IMR-90 (cell line): ENCODE results near the gene OXCT2. TPM values are rescaled to one million over a fixed set of nuclear protein-coding genes. Genes with fewer than 3 reads are reported as not detected.

Source experiments
- ATAC-seq: fragments of 200-7000 bp; cut with Tn5 transposase; 2 replicates; pipeline ENCODE4 v1.9.1; 2020; ENCODE audit warnings: low read depth, mild to moderate bottlenecking, moderate library complexity
- BruUV-seq: library from RNA; stranded (reverse); fragments of 400-500 nt; replicated peaks from 2 replicates; lab custom pipeline; 2021; lab: Mats Ljungman, UMichigan
- CTCF ChIA-PET: fragments of 300-600 bp; formaldehyde crosslinking; extraction: SDS; loops from one replicate; lab custom pipeline; 2021; ENCODE audit warnings: antibody characterized with exemption; lab: Yijun Ruan, JAX
- POLR2A ChIA-PET: fragments of 300-600 bp; sonication (Branson Sonifier 250); formaldehyde crosslinking; loops from one replicate; lab custom pipeline; 2022; ENCODE audit warnings: antibody characterized with exemption; ENCODE audit not compliant: unreplicated experiment; lab: Charles Lee
- DNase-seq: peaks from one replicate; pipeline ENCODE4 v3.0.0; 2013
- H2AFZ ChIP-seq: replicated peaks from 2 replicates; pipeline ENCODE3; 2013; ENCODE audit warnings: low read length, mild to moderate bottlenecking; ENCODE audit not compliant: poor library complexity
- H2AK5ac ChIP-seq: 2 replicates; pipeline ENCODE4 v1.6.1; 2013; ENCODE audit warnings: low read depth, low read length, inconsistent platforms
- H2AK9ac ChIP-seq: replicated peaks from 2 replicates; pipeline ENCODE3; 2013; ENCODE audit warnings: mild to moderate bottlenecking, low read depth, low read length, moderate library complexity; ENCODE audit not compliant: poor library complexity
- H2BK120ac ChIP-seq: 2 replicates; pipeline ENCODE4 v1.6.1; 2013; ENCODE audit warnings: low read depth, low read length, inconsistent platforms
- H2BK15ac ChIP-seq: 3 replicates; pipeline ENCODE4 v1.6.1; 2013; ENCODE audit warnings: low read depth, low read length, inconsistent platforms
- H2BK20ac ChIP-seq: 2 replicates; pipeline ENCODE4 v1.6.1; 2013; ENCODE audit warnings: low read depth, mild to moderate bottlenecking, inconsistent platforms, low read length, moderate library complexity
- H2BK5ac ChIP-seq: 2 replicates; pipeline ENCODE4 v1.6.1; 2013; ENCODE audit warnings: mild to moderate bottlenecking, low read depth, low read length, inconsistent platforms; ENCODE audit not compliant: poor library complexity, severe bottlenecking
- H3K14ac ChIP-seq: replicated peaks from 2 replicates; pipeline ENCODE4 v1.6.1; 2013; ENCODE audit warnings: low read depth, low read length, inconsistent platforms
- H3K18ac ChIP-seq: 2 replicates; pipeline ENCODE4 v1.6.1; 2013; ENCODE audit warnings: low read depth, low read length, control low read depth
- H3K23ac ChIP-seq: 2 replicates; pipeline ENCODE4 v1.6.1; 2013; ENCODE audit warnings: low read depth, low read length, inconsistent platforms
- H3K27ac ChIP-seq: 2 replicates; pipeline ENCODE4 v1.5.1; 2013; ENCODE audit warnings: mild to moderate bottlenecking, control low read depth, low read length; ENCODE audit not compliant: insufficient read depth
- H3K27me3 ChIP-seq: 2 replicates; pipeline ENCODE4 v1.6.1; 2013; ENCODE audit warnings: low read length; ENCODE audit not compliant: control insufficient read depth, insufficient read depth
- H3K36me3 ChIP-seq: 2 replicates; pipeline ENCODE4 v1.6.1; 2013; ENCODE audit warnings: low read length, mixed read lengths; ENCODE audit not compliant: control insufficient read depth, insufficient read depth
- H3K4ac ChIP-seq: 2 replicates; pipeline ENCODE4 v1.6.1; 2013; ENCODE audit warnings: low read depth, low read length, inconsistent platforms
- H3K4me1 ChIP-seq: 2 replicates; pipeline ENCODE4 v1.6.1; 2013; ENCODE audit warnings: low read length, mixed read lengths; ENCODE audit not compliant: control insufficient read depth, insufficient read depth
- H3K4me2 ChIP-seq: 2 replicates; pipeline ENCODE4 v1.6.1; 2013; ENCODE audit warnings: low read depth, mild to moderate bottlenecking, control low read depth, low read length, moderate library complexity
- H3K4me3 ChIP-seq: 2 replicates; pipeline ENCODE4 v1.5.1; 2013; ENCODE audit warnings: low read depth, mild to moderate bottlenecking, control low read depth, low read length, moderate library complexity; ENCODE audit not compliant: insufficient read depth
- H3K56ac ChIP-seq: 2 replicates; pipeline ENCODE4 v1.6.1; 2013; ENCODE audit warnings: low read length, inconsistent platforms; ENCODE audit not compliant: insufficient read depth; ENCODE audit errors: extremely low read depth
- H3K79me1 ChIP-seq, 2 experiments: 2 replicates each; pipeline ENCODE4 v1.6.1; 2013; ENCODE audit warnings: low read length in 2 of 2, inconsistent platforms in 1 of 2, low read depth in 1 of 2
- H3K9ac ChIP-seq: 2 replicates; pipeline ENCODE4 v1.6.1; 2013; ENCODE audit warnings: low read depth, low read length, control low read depth
- H3K9me1 ChIP-seq: 2 replicates; pipeline ENCODE4 v1.6.1; 2013; ENCODE audit warnings: low read length, inconsistent platforms; ENCODE audit not compliant: insufficient read depth
- H3K9me3 ChIP-seq: 2 replicates; pipeline ENCODE4 v1.6.1; 2013; ENCODE audit warnings: low read length; ENCODE audit not compliant: control insufficient read depth, insufficient read depth
- H4K20me1 ChIP-seq: 2 replicates; pipeline ENCODE4 v1.6.1; 2013; ENCODE audit warnings: low read length, inconsistent platforms; ENCODE audit not compliant: insufficient read depth
- H4K5ac ChIP-seq: 2 replicates; pipeline ENCODE4 v1.6.1; 2013; ENCODE audit warnings: mild to moderate bottlenecking, low read depth, low read length, control low read depth
- H4K8ac ChIP-seq, 2 experiments: 2 replicates each; pipeline ENCODE4 v1.6.1; 2013; ENCODE audit warnings: low read depth in 2 of 2, low read length in 2 of 2, control low read depth in 1 of 2, inconsistent platforms in 1 of 2
- H4K91ac ChIP-seq: 2 replicates; pipeline ENCODE4 v1.6.1; 2013; ENCODE audit warnings: low read depth, low read length, inconsistent platforms; ENCODE audit not compliant: insufficient read depth
- BHLHE40 ChIP-seq: fragments of 150-350 bp; IDR thresholded peaks from 2 replicates; pipeline ENCODE4 v1.6.1; 2016; ENCODE audit warnings: mild to moderate bottlenecking, low read depth, low read length
- FOS ChIP-seq: fragments of 150-350 bp; IDR thresholded peaks from 2 replicates; pipeline ENCODE4 v1.6.1; 2016; ENCODE audit warnings: low read depth, low read length
- MAFK ChIP-seq: IDR thresholded peaks from 2 replicates; pipeline ENCODE4 v1.6.1; 2012; ENCODE audit warnings: low read depth, low read length, improper control_type of control experiment
- MAZ ChIP-seq: IDR thresholded peaks from 2 replicates; pipeline ENCODE4 v1.6.1; 2012; ENCODE audit warnings: low read depth, mild to moderate bottlenecking, low read length, improper control_type of control experiment, moderate library complexity, borderline replicate concordance
- NFE2L2 ChIP-seq: fragments of 150-350 bp; IDR thresholded peaks from 2 replicates; pipeline ENCODE4 v1.6.1; 2016; ENCODE audit warnings: low read depth, mild to moderate bottlenecking, low read length
- POLR2A ChIP-seq: IDR thresholded peaks from 2 replicates; pipeline ENCODE4 v1.6.1; 2012; ENCODE audit warnings: mild to moderate bottlenecking, low read depth, low read length
- WGBS, 2 experiments: methylation state at CpG; one replicate each; pipeline versions ENCODE4 v1.1.5 to v1.1.7; 2013; ENCODE audit warnings: missing lambda C conversion rate in 2 of 2; ENCODE audit not compliant: insufficient read length in 1 of 2; ENCODE audit errors: extremely low coverage in 2 of 2; 5-methylcytosine and 5-hydroxymethylcytosine counted together
- dilution Hi-C: fragments of 300-500 bp; cut with HindIII; formaldehyde crosslinking; loops from one replicate; pipeline ENCODE4 v1.14.3; 2018; ENCODE audit warnings: low sequenced_read_pairs; ENCODE audit not compliant: unreplicated experiment
- in situ Hi-C: fragments of 300-500 bp; cut with MboI; formaldehyde crosslinking; loops from 3 replicates; pipeline ENCODE4 v1.14.3; 2019; ENCODE audit warnings: low sequenced_read_pairs, inconsistent platforms, mixed read lengths
- intact Hi-C: fragments of 100-400 bp; cut with micrococcal nuclease; formaldehyde crosslinking; loops from 2 replicates; pipeline ENCODE4 v1.10.0; 2022
- polyA plus RNA-seq, 3 experiments: library from polyadenylated mRNA; depleted of rRNA; stranded (reverse); fragments of >200 nt; gene quantifications; 2 replicates each; pipeline ENCODE4 v1.2.3, GENCODE V29; 2012; ENCODE audit warnings: low replicate concordance in 1 of 3
- total RNA-seq: library from RNA; depleted of rRNA; stranded (reverse); fragments of >200 nt; gene quantifications from 2 replicates; pipeline ENCODE4 v1.2.3, GENCODE V29; 2012
- TF ChIP-seq, protein P1 (sequence below): conservative IDR thresholded peaks from 2 replicates; pipeline ENCODE4 v1.5.1; 2012; ENCODE audit warnings: mild to moderate bottlenecking, low read depth, low read length, improper control_type of control experiment
- TF ChIP-seq, protein P2 (sequence below): fragments of 150-350 bp; IDR thresholded peaks from 2 replicates; pipeline ENCODE4 v1.6.1; 2017; ENCODE audit warnings: mild to moderate bottlenecking, antibody characterized with exemption, low read length, low read depth

The OXCT2 gene
- total and polyA plus RNA-seq, 2 of the 4 experiments (the other 2 are of a cell fraction) = 0.18 to 0.22 TPM

DNA sequence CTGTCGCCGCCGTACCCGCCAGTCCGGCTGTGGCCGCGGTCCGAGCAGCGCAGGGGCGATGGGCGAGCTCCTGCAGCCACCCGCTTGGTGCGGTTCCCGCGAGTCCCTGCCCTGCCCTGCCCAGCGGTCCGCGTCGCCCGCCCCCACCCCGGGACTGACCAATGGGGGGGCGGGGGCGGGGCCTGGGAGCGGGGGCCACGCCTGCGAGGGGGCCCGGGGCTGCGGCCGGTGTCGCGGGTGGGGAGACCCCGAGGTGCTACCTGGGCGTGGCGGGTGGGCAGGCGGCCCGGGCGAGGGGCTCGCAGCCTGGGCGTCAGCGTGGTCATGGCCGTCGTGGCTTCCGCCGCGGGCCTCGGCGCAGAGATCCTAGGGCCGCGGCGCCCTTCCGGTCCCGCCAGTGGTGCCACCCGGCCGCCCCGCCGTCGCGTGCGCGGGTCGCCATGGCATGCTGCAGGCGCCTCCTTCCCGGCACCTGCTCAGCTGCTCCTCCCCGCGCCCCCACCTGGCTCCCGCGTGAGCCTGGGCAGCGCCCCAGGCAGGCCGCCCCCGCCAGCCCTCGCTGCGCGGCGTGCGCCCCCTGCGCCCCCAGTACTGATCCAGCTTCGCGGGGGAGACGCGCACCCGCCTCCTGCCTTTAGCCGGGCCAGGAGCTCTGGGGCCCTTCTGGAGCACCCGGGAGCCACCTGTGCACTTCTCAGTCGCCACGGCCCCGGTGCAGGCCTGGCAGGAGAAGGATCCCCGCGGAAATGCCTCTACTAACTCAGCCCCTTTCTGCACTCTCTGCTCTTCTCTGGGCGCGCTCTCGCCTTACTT is 17.8 kb upstream of the OXCT2 start, which contains the start of gene BMP8B:
TSS of gene BMP8B (minus strand) at position 108 of the 813 bp plus-strand sequence. CDS start 380 bp downstream, outside the sequence.
- ChIA-PET CTCF (interaction anchor here (1.5 kb wide), 1 partner anchor 11 kb away, joined by 3 read pairs; no protein-coding TSS in a partner anchor), POLR2A (no interaction called here)
- Histone ChIP-seq H3K4ac (no peak within 1 kb of the TSS), H3K18ac (no peak within 1 kb of the TSS), H2BK120ac (no peak within 1 kb of the TSS), H3K9me3 (no peaks in the 10 kb centered on the region), H4K8ac (no peak within 1 kb of the TSS), H3K4me2 (peak within 1 kb of the TSS; percentile 70), H3K14ac (no peak within 1 kb of the TSS), H3K9ac (no peak within 1 kb of the TSS), H4K20me1 (no peaks in the 10 kb centered on the region), H3K79me1 (no peaks in the 10 kb centered on the region), H2AK5ac (no peak within 1 kb of the TSS), H3K27me3 (peaks cover 57% of the 10 kb centered on the region), H2AFZ (peak within 1 kb of the TSS; percentile 66), H3K56ac (no peak within 1 kb of the TSS), H3K36me3 (no peaks in the 10 kb centered on the region), H3K27ac (no peak within 1 kb of the TSS), H4K91ac (no peak within 1 kb of the TSS), H3K9me1 (no peaks in the 10 kb centered on the region), H2BK5ac (no peak within 1 kb of the TSS), H4K5ac (no peak within 1 kb of the TSS), H2BK15ac (no peak within 1 kb of the TSS), H3K4me3 (peak within 1 kb of the TSS; percentile 52), H2AK9ac (no peak within 1 kb of the TSS), H3K4me1 (peaks cover 1% of the 10 kb centered on the region; the same call in 1 of the 2 replicates), H2BK20ac (no peak within 1 kb of the TSS), H3K23ac (no peak within 1 kb of the TSS)
- WGBS, 2 experiments = 2% methylated on average over 51 of the region's 91 CpGs; no CpG with 5 or more reads in 1 of the 2 experiments
- BruUV-seq = no TSS peak
- DNase-seq (no peak), ATAC-seq (peak; percentile 83)
- TF ChIP-seq POLR2A (no peak), BHLHE40 (no peak), FOS (no peak), NFE2L2 (no peak), MAZ (no peak), MAFK (no peak)
- TF ChIP-seq, protein P1, sequence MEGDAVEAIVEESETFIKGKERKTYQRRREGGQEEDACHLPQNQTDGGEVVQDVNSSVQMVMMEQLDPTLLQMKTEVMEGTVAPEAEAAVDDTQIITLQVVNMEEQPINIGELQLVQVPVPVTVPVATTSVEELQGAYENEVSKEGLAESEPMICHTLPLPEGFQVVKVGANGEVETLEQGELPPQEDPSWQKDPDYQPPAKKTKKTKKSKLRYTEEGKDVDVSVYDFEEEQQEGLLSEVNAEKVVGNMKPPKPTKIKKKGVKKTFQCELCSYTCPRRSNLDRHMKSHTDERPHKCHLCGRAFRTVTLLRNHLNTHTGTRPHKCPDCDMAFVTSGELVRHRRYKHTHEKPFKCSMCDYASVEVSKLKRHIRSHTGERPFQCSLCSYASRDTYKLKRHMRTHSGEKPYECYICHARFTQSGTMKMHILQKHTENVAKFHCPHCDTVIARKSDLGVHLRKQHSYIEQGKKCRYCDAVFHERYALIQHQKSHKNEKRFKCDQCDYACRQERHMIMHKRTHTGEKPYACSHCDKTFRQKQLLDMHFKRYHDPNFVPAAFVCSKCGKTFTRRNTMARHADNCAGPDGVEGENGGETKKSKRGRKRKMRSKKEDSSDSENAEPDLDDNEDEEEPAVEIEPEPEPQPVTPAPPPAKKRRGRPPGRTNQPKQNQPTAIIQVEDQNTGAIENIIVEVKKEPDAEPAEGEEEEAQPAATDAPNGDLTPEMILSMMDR = no peak
- TF ChIP-seq, protein P2, sequence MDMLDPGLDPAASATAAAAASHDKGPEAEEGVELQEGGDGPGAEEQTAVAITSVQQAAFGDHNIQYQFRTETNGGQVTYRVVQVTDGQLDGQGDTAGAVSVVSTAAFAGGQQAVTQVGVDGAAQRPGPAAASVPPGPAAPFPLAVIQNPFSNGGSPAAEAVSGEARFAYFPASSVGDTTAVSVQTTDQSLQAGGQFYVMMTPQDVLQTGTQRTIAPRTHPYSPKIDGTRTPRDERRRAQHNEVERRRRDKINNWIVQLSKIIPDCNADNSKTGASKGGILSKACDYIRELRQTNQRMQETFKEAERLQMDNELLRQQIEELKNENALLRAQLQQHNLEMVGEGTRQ = no peak
- in situ Hi-C loops (loop anchor here (5.0 kb wide), 1 partner anchor 297 kb away; the partner anchor contains the start of gene BMP8A), intact Hi-C loops (no loop called here), dilution Hi-C loops (no loop called here)
